Neutrophil (primary cell): ENCODE data around the gene ZBTB21.

Source experiments
- H3K27ac ChIP-seq: fragments of 200-600 bp; sonication (generic); 2 replicates; pipeline ENCODE4 v1.5.1; 2016; ENCODE audit warnings: mild to moderate bottlenecking, moderate library complexity
- H3K27me3 ChIP-seq: fragments of 200-600 bp; sonication (generic); 2 replicates; pipeline ENCODE4 v1.6.0; 2016; ENCODE audit warnings: mild to moderate bottlenecking
- H3K36me3 ChIP-seq: fragments of 200-600 bp; sonication (generic); 2 replicates; pipeline ENCODE4 v1.5.1; 2017
- H3K4me1 ChIP-seq, 2 experiments: fragments of 200-600 bp in 1 of 2; sonication (generic) in 1 of 2; 1 replicate in 1 of 2; 2 replicates in 1 of 2; pipeline versions ENCODE4 v1.5.1 to v1.6.1; 2013 to 2016; ENCODE audit warnings: low read depth in 1 of 2, low read length in 1 of 2, mild to moderate bottlenecking in 1 of 2, moderate library complexity in 1 of 2; ENCODE audit not compliant: control insufficient read depth in 1 of 2, insufficient read depth in 1 of 2
- H3K4me3 ChIP-seq, 2 experiments: fragments of 200-600 bp in 1 of 2; sonication (generic) in 1 of 2; 1 replicate in 1 of 2; 2 replicates in 1 of 2; pipeline ENCODE4 v1.5.1; 2013 to 2016; ENCODE audit warnings: low read depth in 1 of 2, low read length in 1 of 2, mild to moderate bottlenecking in 1 of 2, moderate library complexity in 1 of 2
- H3K9me3 ChIP-seq: fragments of 200-600 bp; sonication (generic); 2 replicates; pipeline ENCODE4 v1.5.1; 2016
- TF ChIP-seq, protein P1 (sequence below): fragments of 200-600 bp; sonication (generic); IDR thresholded peaks from 2 replicates; pipeline ENCODE4 v1.5.1; 2016; ENCODE audit warnings: antibody characterized with exemption

Gene ZBTB21

DNA sequence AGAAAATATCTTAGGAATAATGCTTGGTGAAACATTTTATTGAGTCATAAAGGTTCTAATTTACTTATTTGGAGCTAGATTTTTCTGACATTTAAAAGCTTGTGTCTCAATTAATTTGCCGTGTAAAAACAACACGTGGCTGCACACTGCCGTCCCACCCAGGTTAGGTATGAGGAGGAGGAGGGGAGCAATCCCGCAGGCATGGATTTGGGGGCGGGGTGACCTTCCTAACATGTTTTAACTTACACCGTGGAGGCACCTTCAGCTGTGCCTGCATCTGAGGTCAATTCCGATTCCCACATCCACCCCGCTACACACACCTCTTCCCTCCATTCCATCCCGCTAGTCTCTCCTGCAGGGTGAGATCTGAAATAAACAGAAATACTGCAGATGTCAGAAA, 32.5 kb upstream of the ZBTB21 start:
- H3K27ac ChIP-seq: no peak overlapping the region
- TF ChIP-seq, protein P1, sequence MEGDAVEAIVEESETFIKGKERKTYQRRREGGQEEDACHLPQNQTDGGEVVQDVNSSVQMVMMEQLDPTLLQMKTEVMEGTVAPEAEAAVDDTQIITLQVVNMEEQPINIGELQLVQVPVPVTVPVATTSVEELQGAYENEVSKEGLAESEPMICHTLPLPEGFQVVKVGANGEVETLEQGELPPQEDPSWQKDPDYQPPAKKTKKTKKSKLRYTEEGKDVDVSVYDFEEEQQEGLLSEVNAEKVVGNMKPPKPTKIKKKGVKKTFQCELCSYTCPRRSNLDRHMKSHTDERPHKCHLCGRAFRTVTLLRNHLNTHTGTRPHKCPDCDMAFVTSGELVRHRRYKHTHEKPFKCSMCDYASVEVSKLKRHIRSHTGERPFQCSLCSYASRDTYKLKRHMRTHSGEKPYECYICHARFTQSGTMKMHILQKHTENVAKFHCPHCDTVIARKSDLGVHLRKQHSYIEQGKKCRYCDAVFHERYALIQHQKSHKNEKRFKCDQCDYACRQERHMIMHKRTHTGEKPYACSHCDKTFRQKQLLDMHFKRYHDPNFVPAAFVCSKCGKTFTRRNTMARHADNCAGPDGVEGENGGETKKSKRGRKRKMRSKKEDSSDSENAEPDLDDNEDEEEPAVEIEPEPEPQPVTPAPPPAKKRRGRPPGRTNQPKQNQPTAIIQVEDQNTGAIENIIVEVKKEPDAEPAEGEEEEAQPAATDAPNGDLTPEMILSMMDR: no peak
- no peaks in the 10 kb centered on the region for H3K36me3 ChIP-seq
- no peaks in the 10 kb centered on the region for H3K27me3 ChIP-seq
- no peaks in the 10 kb centered on the region for H3K4me1 ChIP-seq
- H3K4me3 ChIP-seq: no peak overlapping the region
- H3K9me3 ChIP-seq: no peaks in the 10 kb centered on the region

DNA sequence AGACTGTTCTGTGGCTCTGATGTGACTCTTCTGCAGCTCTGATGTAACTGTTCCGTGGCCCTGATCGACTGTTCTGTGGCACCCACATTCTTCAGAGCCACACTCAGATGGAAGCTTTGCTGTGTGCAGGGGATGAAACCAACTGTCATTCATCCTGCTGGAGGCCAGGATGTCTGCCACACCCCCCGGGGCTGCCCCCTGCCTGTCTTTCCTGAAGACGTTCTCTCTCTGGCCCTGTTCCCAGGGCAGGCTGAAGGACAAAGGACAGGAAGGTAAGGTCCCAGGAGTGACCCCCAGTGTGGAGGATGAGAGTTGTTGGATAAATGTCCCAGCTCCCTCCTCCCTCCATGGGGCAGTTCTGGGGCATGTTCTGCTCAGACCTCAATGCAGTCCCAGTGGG, 31.6 kb upstream of the ZBTB21 start:
- H3K36me3 ChIP-seq: no peaks in the 10 kb centered on the region
- no peaks in the 10 kb centered on the region for H3K9me3 ChIP-seq
- H3K27ac ChIP-seq: no peak overlapping the region
- no peaks in the 10 kb centered on the region for H3K27me3 ChIP-seq
- no peak overlapping the region for H3K4me3 ChIP-seq
- no peaks in the 10 kb centered on the region for H3K4me1 ChIP-seq
- TF ChIP-seq, protein P1: no peak

- no peaks in the 10 kb centered on the region for H3K36me3 ChIP-seq
- H3K27me3 ChIP-seq: no peaks in the 10 kb centered on the region
- H3K4me3 ChIP-seq: no peak overlapping the region
- TF ChIP-seq, protein P1: no peak
- no peaks in the 10 kb centered on the region for H3K9me3 ChIP-seq
- H3K27ac ChIP-seq: no peak overlapping the region
- no peaks in the 10 kb centered on the region for H3K4me1 ChIP-seq
Observed at GRCh38 chr21:42041246-42041645, 31.1 kb upstream of the ZBTB21 start.

- H3K4me1 ChIP-seq: no peaks in the 10 kb centered on the region
- no peak overlapping the region for H3K4me3 ChIP-seq
- no peaks in the 10 kb centered on the region for H3K36me3 ChIP-seq
- TF ChIP-seq, protein P1: no peak
- H3K27me3 ChIP-seq: no peaks in the 10 kb centered on the region
- no peaks in the 10 kb centered on the region for H3K9me3 ChIP-seq
- H3K27ac ChIP-seq: no peak overlapping the region
Observed at GRCh38 chr21:42040411-42041180, 30.4 kb upstream of the ZBTB21 start.

DNA sequence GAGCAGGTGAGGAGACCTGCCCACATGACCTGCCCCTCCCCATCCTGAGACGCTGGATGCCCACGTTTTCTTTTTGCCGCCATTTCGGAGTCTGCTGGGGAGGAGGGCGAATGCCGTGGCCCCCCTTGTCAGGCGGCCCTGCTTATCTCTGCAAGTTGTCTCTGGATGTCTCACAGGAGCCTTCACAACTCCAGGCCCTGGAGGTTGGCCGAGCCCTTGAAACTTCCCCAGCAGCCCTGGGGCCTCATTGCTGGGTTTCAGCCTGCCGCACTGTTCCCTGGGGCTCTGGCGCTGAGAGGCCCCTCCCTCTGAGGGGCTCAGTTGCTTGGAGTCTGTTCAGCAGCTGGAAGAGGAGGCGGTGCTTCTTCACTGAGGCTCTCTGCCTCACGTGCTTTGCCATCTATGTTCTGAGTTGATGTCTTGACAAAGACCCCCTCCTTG, 29.8 kb upstream of the ZBTB21 start:
- H3K9me3 ChIP-seq: no peaks in the 10 kb centered on the region
- no peaks in the 10 kb centered on the region for H3K27me3 ChIP-seq
- no peaks in the 10 kb centered on the region for H3K4me1 ChIP-seq
- no peaks in the 10 kb centered on the region for H3K36me3 ChIP-seq
- TF ChIP-seq, protein P1: no peak
- H3K4me3 ChIP-seq: no peak overlapping the region
- no peak overlapping the region for H3K27ac ChIP-seq
